DMS79 (cell line): ENCODE data around the gene KCND1.

ENCODE experiments used
- DNase-seq: peaks from one replicate; lab custom pipeline; 2025; lab: John Stamatoyannopoulos, UW

The KCND1 gene

DNA sequence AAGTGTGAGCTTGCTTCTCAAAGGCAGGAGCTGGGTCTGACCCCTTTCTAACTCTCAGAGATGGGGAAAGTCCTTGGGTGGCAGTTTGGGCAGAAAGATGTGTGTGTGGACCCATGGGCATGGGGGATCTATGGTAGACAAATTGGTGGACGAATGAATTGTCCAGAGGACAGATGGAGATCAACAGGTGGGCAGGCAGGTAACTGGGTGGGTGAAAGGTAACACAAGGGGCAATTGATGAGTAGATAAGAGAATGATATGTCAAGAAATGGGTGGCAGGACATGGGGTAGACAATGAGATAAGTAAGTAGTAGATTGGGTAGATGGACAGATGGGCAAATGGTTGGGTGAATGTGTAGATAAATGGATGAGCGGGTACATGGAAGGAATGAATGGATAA is 2.9 kb upstream of the KCND1 start:
- no peak for DNase-seq

DNA sequence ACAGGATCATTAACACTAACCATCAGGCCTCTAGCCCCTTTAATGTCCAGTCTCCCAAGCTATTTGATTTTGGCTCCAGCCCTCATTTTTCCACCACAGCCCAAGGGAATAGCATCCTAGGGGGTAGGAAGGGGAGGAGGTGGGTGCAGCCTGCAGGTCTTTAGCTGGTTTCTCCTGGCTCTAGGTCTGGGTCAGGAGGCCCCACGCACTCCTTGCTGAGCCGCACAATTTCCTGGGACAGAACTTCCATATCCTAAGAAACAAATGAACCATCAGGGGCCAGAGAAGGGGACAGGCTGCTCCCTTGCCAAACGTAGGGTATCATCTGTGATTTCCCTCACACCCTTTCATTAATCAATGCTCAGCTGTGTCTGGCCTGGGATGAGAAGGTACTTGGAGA is 2.4 kb upstream of the KCND1 start:
- DNase-seq = no peak

GRCh38 chrX:48972220-48973164 is 848 bp upstream of the KCND1 start:
- no peak for DNase-seq

DNA sequence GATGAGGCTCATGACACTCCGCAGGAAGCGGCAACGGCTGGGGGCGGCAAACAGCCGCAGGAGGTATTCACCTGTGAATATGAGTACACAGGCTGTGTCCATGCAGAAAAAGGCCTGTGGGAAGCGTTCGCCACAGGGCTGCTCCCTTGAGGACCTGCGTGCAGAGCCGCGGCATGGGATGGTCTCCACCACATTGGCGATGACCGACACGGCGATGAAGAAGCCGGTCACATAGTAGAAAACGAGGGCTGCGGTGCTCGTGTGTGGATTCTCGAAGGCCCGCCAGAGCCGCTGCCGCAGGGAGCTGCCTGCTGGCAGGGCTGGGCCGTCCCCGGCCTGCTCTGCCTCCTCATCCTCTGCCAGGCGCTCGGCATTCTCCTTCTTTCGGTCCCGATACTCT is 2.2 kb downstream of the KCND1 start:
- DNase-seq = no peak

DNA sequence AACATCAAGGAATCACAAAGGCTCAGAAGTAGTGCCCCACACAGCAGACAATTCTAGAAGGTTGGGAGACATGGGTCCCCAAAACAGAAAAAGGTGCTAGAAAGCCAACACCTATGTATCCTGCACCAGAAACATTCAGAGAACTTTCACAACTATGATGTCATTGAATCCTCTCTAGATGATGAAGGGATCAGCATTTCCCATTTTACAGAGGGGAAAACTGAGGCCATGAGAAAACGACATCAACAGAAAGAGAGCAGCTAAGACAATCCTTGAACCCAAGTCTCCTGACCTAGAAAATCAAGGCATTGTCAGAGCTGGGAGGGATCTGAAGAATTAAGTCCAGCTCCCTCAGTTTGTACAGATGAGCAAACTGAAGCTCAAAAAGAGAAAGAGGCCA is 3.3 kb downstream of the KCND1 start:
- DNase-seq = no peak

- no peak for DNase-seq
These were observed 4.7 kb downstream of the KCND1 start for GRCh38 chrX:48966796-48967579.

- DNase-seq = no peak
These were observed 5.7 kb downstream of the KCND1 start for GRCh38 chrX:48965959-48966358.

GRCh38 chrX:48961585-48962091 is 10.0 kb downstream of the KCND1 start:
- no peak for DNase-seq

DNA sequence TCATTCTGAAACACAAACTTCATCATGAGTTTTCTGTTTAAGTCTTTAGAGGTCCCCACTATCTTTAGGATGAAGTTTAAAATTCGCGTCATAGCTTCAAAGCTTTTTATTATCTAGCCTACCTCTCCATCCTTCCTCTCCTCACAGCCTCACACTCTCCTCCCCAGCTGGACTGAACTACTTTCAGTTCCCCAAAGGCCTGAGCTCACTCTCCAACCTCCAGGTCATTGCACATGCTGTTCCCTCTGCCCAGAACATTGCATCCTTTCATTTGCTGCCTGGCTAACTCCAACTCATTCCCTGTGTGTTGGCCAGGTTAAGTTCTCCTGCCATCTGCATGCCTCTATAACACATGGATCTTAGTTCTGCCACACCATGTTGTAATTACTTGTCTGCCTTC is 11.4 kb downstream of the KCND1 start:
- DNase-seq = no peak

GRCh38 chrX:48958635-48959094 is 13.0 kb downstream of the KCND1 start:
- DNase-seq = no peak

GRCh38 chrX:48957827-48958634 is 13.6 kb downstream of the KCND1 start:
- peak; percentile 91 for DNase-seq

DNA sequence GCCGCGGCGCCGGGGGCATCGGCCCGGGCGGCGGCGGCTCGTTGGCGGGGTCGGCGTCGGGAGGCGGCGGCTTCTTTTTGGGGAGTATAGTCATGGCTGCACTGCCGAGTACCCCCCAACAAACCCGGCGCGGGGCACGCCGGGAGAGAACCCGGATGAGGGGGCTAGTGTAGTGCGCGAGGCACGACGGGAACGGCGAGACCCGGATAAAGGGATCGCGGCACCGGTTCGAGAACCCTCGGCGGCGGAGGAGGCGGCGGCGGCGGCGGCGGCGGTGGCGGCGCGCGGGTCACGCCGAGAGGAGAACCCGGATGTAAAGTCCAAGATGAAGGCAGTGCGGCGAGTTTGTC is 14.2 kb downstream of the KCND1 start, which contains the start of gene OTUD5:
Gene OTUD5 (minus strand): TSS at position 131 of the 350 bp plus-strand sequence. CDS start 37 bp downstream, at position 94.
- peak; percentile 51 for DNase-seq

GRCh38 chrX:48956728-48957414 is 14.8 kb downstream of the KCND1 start:
- DNase-seq = no peak

DNA sequence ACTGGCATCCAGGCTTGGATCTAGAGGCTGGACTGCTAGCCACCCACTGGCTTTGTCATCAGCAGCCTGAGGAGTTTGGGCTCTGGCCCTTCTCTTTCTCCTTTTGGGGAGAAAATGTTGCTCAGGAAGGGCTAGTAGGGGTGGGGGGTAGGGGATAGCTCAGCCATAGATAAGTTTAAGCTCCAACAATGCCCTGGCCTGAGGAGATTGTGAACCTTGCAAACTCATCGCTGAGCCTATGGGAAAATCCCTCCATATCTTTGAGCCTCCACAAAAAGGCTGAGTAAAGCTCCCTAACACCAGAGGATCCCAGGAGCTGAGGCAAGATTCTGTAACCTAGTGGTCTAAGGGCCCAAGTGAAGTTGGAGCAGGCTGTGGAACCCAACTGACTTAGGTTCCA is 23.1 kb downstream of the KCND1 start:
- no peak for DNase-seq

GRCh38 chrX:48945517-48946348 is 25.9 kb downstream of the KCND1 start:
- DNase-seq = no peak

DNA sequence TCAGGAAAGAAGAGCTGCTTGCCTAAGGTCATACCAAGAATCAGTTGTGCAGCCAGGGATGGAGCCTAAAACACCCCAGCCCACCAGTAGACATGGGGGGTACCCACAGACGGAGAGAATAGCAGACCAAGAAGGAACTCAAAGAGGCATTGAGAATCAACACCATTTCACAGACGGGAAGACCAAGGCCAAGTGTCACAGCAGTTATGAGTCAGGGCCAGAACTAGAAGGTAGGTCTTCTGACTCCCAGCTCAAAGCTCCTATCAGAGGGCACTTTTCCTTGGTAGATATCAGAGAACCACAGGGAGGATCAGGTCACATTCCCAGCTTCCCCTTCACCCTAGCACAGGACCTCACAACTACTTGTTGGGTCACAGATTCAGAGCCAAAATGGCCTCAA is 28.7 kb downstream of the KCND1 start:
- DNase-seq = no peak

GRCh38 chrX:48940404-48940955 is 31.2 kb downstream of the KCND1 start:
- no peak for DNase-seq

GRCh38 chrX:48939524-48940228 is 32.0 kb downstream of the KCND1 start:
- no peak for DNase-seq

DNA sequence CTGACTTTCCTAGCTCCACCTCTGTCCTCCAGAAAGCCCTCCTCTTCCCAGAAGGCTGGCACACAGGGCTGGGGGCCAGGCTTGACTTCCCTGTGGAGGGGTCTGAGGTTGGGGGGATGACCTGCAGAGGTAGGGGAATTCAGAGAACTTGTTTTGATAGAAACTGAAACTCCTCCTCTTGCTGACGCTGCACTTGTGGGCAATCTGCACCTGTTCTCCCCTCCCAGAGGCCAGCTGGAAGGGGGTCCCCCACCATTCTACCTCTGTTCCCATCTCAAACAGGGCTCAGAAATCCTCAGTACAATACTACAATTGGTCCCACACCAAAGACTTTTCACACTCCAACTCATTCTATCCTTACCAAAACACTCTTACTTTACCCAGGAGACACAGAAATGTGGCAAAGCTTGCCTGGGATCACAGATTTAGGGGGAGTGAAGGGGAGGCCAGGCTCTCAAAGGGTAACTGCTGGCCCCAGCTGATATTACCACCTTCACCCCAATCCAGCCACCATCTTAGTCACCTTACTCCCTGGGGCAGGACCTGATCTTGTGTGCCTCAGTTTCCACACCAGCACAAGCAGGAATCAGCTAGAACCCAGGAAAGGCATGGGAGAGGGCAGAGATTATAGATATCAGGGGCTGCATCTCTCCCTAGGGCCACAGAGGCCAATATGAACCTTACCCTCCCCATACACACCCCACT is 32.8 kb downstream of the KCND1 start:
- DNase-seq = no peak
